Measurements from ENCODE around the gene CDKN2B-AS1. TPM values are rescaled to one million over a fixed set of nuclear protein-coding genes. Genes with fewer than 3 reads are reported as not detected.
A peak's percentile ranks its signal among the peaks of the same experiment; 100 is the strongest.

CDKN2B-AS1 gene
- 0.61 to 1.4 TPM (median 1.1 TPM) in 3 replicates for polyA plus RNA-seq
- polyA plus RNA-seq (2011; ENCODE audit: low read depth) = 0.47 TPM
- polyA plus RNA-seq (2011; cell fraction: cytosol; rRNA removed) = 0.35 and 0.73 TPM in 2 replicates
- polyA plus RNA-seq (2011; cell fraction: nucleus; rRNA removed) = 1.9 and 2.1 TPM in 2 replicates
- polyA plus RNA-seq (2012; ENCODE audit: low replicate concordance) = 0.33 and 0.52 TPM in 2 replicates
- 1.4 to 2.5 TPM in 2 of 3 replicates, not detected in the other for polyA minus RNA-seq
- not detected for polyA minus RNA-seq (2011; cell fraction: cytosol; rRNA and poly(A)+ RNA removed)
- 2.3 and 5.0 TPM in 2 replicates for polyA minus RNA-seq (2011; cell fraction: nucleus; rRNA and poly(A)+ RNA removed)

- no peaks in the 10 kb centered on the region for H3K27me3 ChIP-seq (ENCODE audit: control insufficient read depth, extremely low read depth, insufficient read depth, low read length)
- FAIRE-seq (no peak), DNase-seq (ENCODE audit: low read depth, low spot score) (no peak)
- peaks cover 30% of the 10 kb centered on the region for H3K79me2 ChIP-seq (ENCODE audit: control insufficient read depth, insufficient read depth, low read length)
- peak within 1 kb of the TSS; percentile 84 to 96 (median 91) for H3K4me3 ChIP-seq (ENCODE audit: control insufficient read depth in 2 of 3, extremely low read depth in 1 of 3, insufficient read depth in 2 of 3, low read depth in 1 of 3, low read length in 3 of 3)
- H3K9me3 ChIP-seq (ENCODE audit: control insufficient read depth, low read depth, low read length) = no peaks in the 10 kb centered on the region
- H4K20me1 ChIP-seq (ENCODE audit: control insufficient read depth, extremely low read depth, insufficient read depth, low read length) = no peaks in the 10 kb centered on the region
- H3K36me3 ChIP-seq (ENCODE audit: control insufficient read depth in 2 of 2, extremely low read depth in 1 of 2, insufficient read depth in 2 of 2, low read length in 2 of 2) = no peaks in the 10 kb centered on the region
- H3K9ac ChIP-seq (ENCODE audit: control insufficient read depth, extremely low read depth, insufficient read depth, low read length) = peak within 1 kb of the TSS; percentile 92
- peak within 1 kb of the TSS; percentile 100 for H2AFZ ChIP-seq (ENCODE audit: control insufficient read depth, low read length)
- H3K27ac ChIP-seq (ENCODE audit: control insufficient read depth, insufficient read depth, low read length) = peak within 1 kb of the TSS; percentile 88
- peaks cover 22% of the 10 kb centered on the region for H3K4me1 ChIP-seq (ENCODE audit: control insufficient read depth, extremely low read depth, insufficient read depth, low read length)
- H3K9me1 ChIP-seq (ENCODE audit: control insufficient read depth, extremely low read depth, insufficient read depth, low read length) = no peaks in the 10 kb centered on the region
- no peak for TF ChIP-seq EZH2 (IDR thresholded peaks at IDR 0.05; ENCODE audit: low read length)
- TF ChIP-seq, protein P1, sequence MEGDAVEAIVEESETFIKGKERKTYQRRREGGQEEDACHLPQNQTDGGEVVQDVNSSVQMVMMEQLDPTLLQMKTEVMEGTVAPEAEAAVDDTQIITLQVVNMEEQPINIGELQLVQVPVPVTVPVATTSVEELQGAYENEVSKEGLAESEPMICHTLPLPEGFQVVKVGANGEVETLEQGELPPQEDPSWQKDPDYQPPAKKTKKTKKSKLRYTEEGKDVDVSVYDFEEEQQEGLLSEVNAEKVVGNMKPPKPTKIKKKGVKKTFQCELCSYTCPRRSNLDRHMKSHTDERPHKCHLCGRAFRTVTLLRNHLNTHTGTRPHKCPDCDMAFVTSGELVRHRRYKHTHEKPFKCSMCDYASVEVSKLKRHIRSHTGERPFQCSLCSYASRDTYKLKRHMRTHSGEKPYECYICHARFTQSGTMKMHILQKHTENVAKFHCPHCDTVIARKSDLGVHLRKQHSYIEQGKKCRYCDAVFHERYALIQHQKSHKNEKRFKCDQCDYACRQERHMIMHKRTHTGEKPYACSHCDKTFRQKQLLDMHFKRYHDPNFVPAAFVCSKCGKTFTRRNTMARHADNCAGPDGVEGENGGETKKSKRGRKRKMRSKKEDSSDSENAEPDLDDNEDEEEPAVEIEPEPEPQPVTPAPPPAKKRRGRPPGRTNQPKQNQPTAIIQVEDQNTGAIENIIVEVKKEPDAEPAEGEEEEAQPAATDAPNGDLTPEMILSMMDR (optimal IDR thresholded peaks at IDR 0.05 in 1 of 3, IDR thresholded peaks at IDR 0.05 in 1 of 3, conservative IDR thresholded peaks at IDR 0.05 in 1 of 3; ENCODE audit: extremely low read depth in 1 of 3, insufficient read depth in 2 of 3, low read length in 3 of 3) = peak in 1 of 3 experiments; percentile 54
- peak within 1 kb of the TSS; percentile 82 for H3K4me2 ChIP-seq (ENCODE audit: control insufficient read depth, extremely low read depth, insufficient read depth, low read depth, low read length)
- dilution Hi-C loops (cut with MboI; ENCODE audit: extremely low pct_ligation_motif_present, low sequenced_read_pairs) = no loop called here
Measured at GRCh38 chr9:21994556-21995005, at the start of gene CDKN2B-AS1. Gene CDKN2B-AS1, plus strand, starts transcription at chr9:21994791.

DNA sequence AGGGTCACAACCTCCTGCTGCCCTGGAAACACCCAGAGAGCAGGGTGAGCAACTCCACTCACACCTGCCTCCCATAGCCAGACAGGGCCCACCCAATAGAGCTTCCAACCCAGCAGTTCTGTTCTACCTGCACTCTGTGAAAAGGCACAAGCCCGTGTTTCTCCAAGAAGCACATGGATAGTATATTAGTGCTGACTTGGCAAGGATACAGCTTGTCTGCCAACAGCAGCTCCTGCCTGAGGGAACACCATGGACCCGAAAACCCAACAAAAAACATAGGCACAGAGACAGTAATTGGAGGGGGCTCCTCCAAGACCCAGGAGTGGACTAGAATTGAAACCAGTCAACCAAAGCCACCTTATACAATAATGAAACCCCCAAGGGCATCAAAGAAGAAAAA is 49.0 kb upstream of the CDKN2B-AS1 start:
- FAIRE-seq = no peak
- H3K4me2 ChIP-seq (ENCODE audit: control insufficient read depth, extremely low read depth, insufficient read depth, low read depth, low read length) = no peak overlapping the region

More for the DNA sequence above, 49.0 kb upstream of the CDKN2B-AS1 start:
- no peak overlapping the region for H3K27ac ChIP-seq (ENCODE audit: control insufficient read depth, insufficient read depth, low read length)
- no peaks in the 10 kb centered on the region for H3K36me3 ChIP-seq (ENCODE audit: control insufficient read depth in 2 of 2, extremely low read depth in 1 of 2, insufficient read depth in 2 of 2, low read length in 2 of 2)
- H3K27me3 ChIP-seq (ENCODE audit: control insufficient read depth, extremely low read depth, insufficient read depth, low read length) = no peaks in the 10 kb centered on the region
- no peak overlapping the region for H3K4me3 ChIP-seq (ENCODE audit: control insufficient read depth in 2 of 3, extremely low read depth in 1 of 3, insufficient read depth in 2 of 3, low read depth in 1 of 3, low read length in 3 of 3)
- TF ChIP-seq EZH2 (IDR thresholded peaks at IDR 0.05; ENCODE audit: low read length) = no peak
- H4K20me1 ChIP-seq (ENCODE audit: control insufficient read depth, extremely low read depth, insufficient read depth, low read length) = no peaks in the 10 kb centered on the region
- H3K4me1 ChIP-seq (ENCODE audit: control insufficient read depth, extremely low read depth, insufficient read depth, low read length) = no peaks in the 10 kb centered on the region
- dilution Hi-C loops (cut with MboI; ENCODE audit: extremely low pct_ligation_motif_present, low sequenced_read_pairs) = no loop called here
- H3K9me1 ChIP-seq (ENCODE audit: control insufficient read depth, extremely low read depth, insufficient read depth, low read length) = no peaks in the 10 kb centered on the region
- H3K9ac ChIP-seq (ENCODE audit: control insufficient read depth, extremely low read depth, insufficient read depth, low read length) = no peak overlapping the region
- no peaks in the 10 kb centered on the region for H3K9me3 ChIP-seq (ENCODE audit: control insufficient read depth, low read depth, low read length)
- no peak overlapping the region for H2AFZ ChIP-seq (ENCODE audit: control insufficient read depth, low read length)
- H3K79me2 ChIP-seq (ENCODE audit: control insufficient read depth, insufficient read depth, low read length) = no peaks in the 10 kb centered on the region
- DNase-seq (ENCODE audit: low read depth, low spot score) = no peak

Measured in keratinocyte (primary cell).